HepG2 (cell line): ENCODE results near the gene MUC4. TPM values are rescaled to one million over a fixed set of nuclear protein-coding genes. Genes with fewer than 3 reads are reported as not detected.

Source experiments
- ATAC-seq: fragments of 200-7000 bp; cut with Tn5 transposase; 3 replicates; pipeline ENCODE4 v1.9.1; 2020; ENCODE audit warnings: mild to moderate bottlenecking, moderate library complexity
- BruUV-seq: library from RNA; stranded (reverse); fragments of 400-500 nt; replicated peaks from 2 replicates; lab custom pipeline; 2021; lab: Mats Ljungman, UMichigan
- CTCF ChIA-PET: fragments of 300-600 bp; formaldehyde crosslinking; extraction: SDS; loops from one replicate; lab custom pipeline; 2021; ENCODE audit warnings: low total read pairs, inconsistent platforms, low intra/inter-chr PET ratio; lab: Yijun Ruan, JAX
- POLR2A ChIA-PET: fragments of 350-600 bp; sonication (Branson Sonifier 250); formaldehyde crosslinking; loops from one replicate; lab custom pipeline; 2020; ENCODE audit warnings: antibody characterized with exemption, inconsistent platforms; lab: Yijun Ruan, JAX
- DNase-seq: peaks from one replicate; pipeline ENCODE4 v3.0.0-alpha.2; 2015; ENCODE audit warnings: low spot score
- FAIRE-seq: peaks from 3 replicates; lab custom pipeline; 2011; peaks lifted over from hg19 to GRCh38; lab: Jason Lieb, UNC
- H2AFZ ChIP-seq: one replicate; pipeline ENCODE4 v1.6.1; 2011; ENCODE audit warnings: low read length, inconsistent platforms
- H3K27ac ChIP-seq: fragments of 300-600 bp; 3 replicates; pipeline ENCODE4 v1.8.0; 2011; ENCODE audit warnings: mixed run types, mild to moderate bottlenecking, mixed read lengths, low read length, inconsistent platforms; ENCODE audit not compliant: insufficient read depth; ENCODE audit errors: extremely low read length
- H3K27me3 ChIP-seq, 2 experiments: fragments of 200-600 bp in 1 of 2; 2 replicates in 1 of 2; 3 replicates in 1 of 2; pipeline versions ENCODE4 v1.6.0 to v1.8.0; 2011; ENCODE audit warnings: low read length in 2 of 2, mild to moderate bottlenecking in 2 of 2, moderate library complexity in 2 of 2, inconsistent platforms in 1 of 2; ENCODE audit not compliant: insufficient read depth in 2 of 2, control insufficient read depth in 1 of 2
- H3K36me3 ChIP-seq, 2 experiments: fragments of 200-600 bp in 1 of 2; replicated peaks in 1 of 2; 2 replicates in 1 of 2; 3 replicates in 1 of 2; pipeline versions ENCODE4 v1.5.1 to v1.8.0; 2011; ENCODE audit warnings: low read length in 2 of 2, inconsistent platforms in 1 of 2; ENCODE audit not compliant: insufficient read depth in 2 of 2, control insufficient read depth in 1 of 2
- H3K4me1 ChIP-seq: 2 replicates; pipeline ENCODE4 v1.5.1; 2012; ENCODE audit warnings: low read length, inconsistent platforms; ENCODE audit not compliant: insufficient read depth
- H3K4me2 ChIP-seq: 2 replicates; pipeline ENCODE4 v1.6.0; 2011; ENCODE audit warnings: low read depth, low read length, inconsistent platforms
- H3K4me3 ChIP-seq, 3 experiments: fragments of 200-600 bp in 1 of 3; sonication (generic), shearing (Covaris generic) in 1 of 3; replicated peaks in 1 of 3; 2 replicates each; pipeline ENCODE4 v1.5.1; 2011 to 2016; ENCODE audit warnings: low read length in 3 of 3, inconsistent platforms in 2 of 3, low read depth in 2 of 3, mild to moderate bottlenecking in 2 of 3, control low read depth in 1 of 3, mixed read lengths in 1 of 3; ENCODE audit not compliant: insufficient read depth in 1 of 3
- H3K79me2 ChIP-seq: one replicate; pipeline ENCODE4 v1.6.1; 2011; ENCODE audit warnings: low read length, inconsistent platforms; ENCODE audit not compliant: insufficient read depth
- H3K9ac ChIP-seq: 2 replicates; pipeline ENCODE4 v1.6.0; 2011; ENCODE audit warnings: mild to moderate bottlenecking, low read depth, low read length, inconsistent platforms; ENCODE audit not compliant: insufficient read depth
- H3K9me3 ChIP-seq: 2 replicates; pipeline ENCODE4 v1.5.1; 2012; ENCODE audit warnings: mild to moderate bottlenecking, low read length
- H4K20me1 ChIP-seq: 2 replicates; pipeline ENCODE4 v1.6.0; 2011; ENCODE audit warnings: inconsistent platforms, mild to moderate bottlenecking, low read length, moderate library complexity; ENCODE audit not compliant: insufficient read depth
- ATF1 ChIP-seq: IDR thresholded peaks from 2 replicates; pipeline ENCODE4 v1.6.1; 2016; ENCODE audit warnings: mild to moderate bottlenecking, control low read depth
- ELF4 ChIP-seq: sonication (generic); formaldehyde crosslinking; IDR thresholded peaks from 2 replicates; pipeline ENCODE4 v1.5.0; 2020; ENCODE audit warnings: missing genetic modification reagents, mild to moderate bottlenecking, moderate library complexity, borderline replicate concordance
- FOXJ3 ChIP-seq: sonication (generic); formaldehyde crosslinking; IDR thresholded peaks from 2 replicates; pipeline ENCODE4 v1.4.0; 2020; ENCODE audit warnings: missing genetic modification reagents, mild to moderate bottlenecking, borderline replicate concordance
- RAD51 ChIP-seq: fragments of 450-650 bp; IDR thresholded peaks from 2 replicates; pipeline ENCODE4 v1.6.1; 2016; ENCODE audit warnings: borderline replicate concordance
- REXO4 ChIP-seq: sonication (generic); formaldehyde crosslinking; IDR thresholded peaks from 2 replicates; pipeline ENCODE4 v1.8.0; 2022; ENCODE audit warnings: missing genetic modification reagents, mild to moderate bottlenecking, borderline replicate concordance
- SP4 ChIP-seq: sonication (generic); formaldehyde crosslinking; IDR thresholded peaks from 2 replicates; pipeline ENCODE4 v1.8.1; 2023; ENCODE audit warnings: mild to moderate bottlenecking, missing genetic modification reagents
- THYN1 ChIP-seq: sonication (generic); formaldehyde crosslinking; IDR thresholded peaks from 2 replicates; pipeline ENCODE4 v1.8.1; 2023; ENCODE audit warnings: low read depth, mild to moderate bottlenecking, moderate library complexity, missing genetic modification reagents, borderline replicate concordance
- USF2 ChIP-seq, 2 experiments: sonication (generic) in 1 of 2; formaldehyde crosslinking in 1 of 2; IDR thresholded peaks; 2 replicates each; pipeline versions ENCODE4 v1.5.1 to v1.6.1; 2011 to 2020; ENCODE audit warnings: borderline replicate concordance in 1 of 2, low read depth in 1 of 2, low read length in 1 of 2, mild to moderate bottlenecking in 1 of 2, missing genetic modification reagents in 1 of 2, moderate library complexity in 1 of 2
- ZBTB37 ChIP-seq: sonication (generic); formaldehyde crosslinking; IDR thresholded peaks from 2 replicates; pipeline ENCODE4 v1.4.0; 2020; ENCODE audit warnings: mild to moderate bottlenecking, missing genetic modification reagents
- ZFY ChIP-seq: sonication (generic); formaldehyde crosslinking; IDR thresholded peaks from 2 replicates; pipeline ENCODE4 v1.4.0; 2020; ENCODE audit warnings: missing genetic modification reagents
- WGBS: methylation state at CpG from one replicate; pipeline ENCODE4 v1.1.6; 2017; ENCODE audit warnings: low lambda C conversion rate; 5-methylcytosine and 5-hydroxymethylcytosine counted together
- in situ Hi-C: cut with HindIII; loops from 2 replicates; pipeline ENCODE4 v1.10.0; 2017; ENCODE audit warnings: low pct_unique_long_range_greater_than_20kb; ENCODE audit not compliant: extremely low pct_ligation_motif_present
- intact Hi-C: fragments of 100-400 bp; cut with micrococcal nuclease; formaldehyde crosslinking; loops from one replicate; pipeline ENCODE4 v1.10.0; 2022; ENCODE audit not compliant: unreplicated experiment
- polyA plus RNA-seq, 8 experiments: library from polyadenylated mRNA; depleted of rRNA in 3 of 8; stranded (reverse) in 7 of 8; unstranded in 1 of 8; fragments of >200 nt; fragmentation: Illumina TruSeq in 4 of 8; extraction: Trizol in 4 of 8; gene quantifications; 2 replicates each; pipeline versions ENCODE4 v1.2.1 to v1.2.3, GENCODE V29; 2011 to 2016; ENCODE audit warnings: low read depth in 4 of 8, missing spikeins in 1 of 8, mixed read lengths in 1 of 8; ENCODE audit not compliant: insufficient read depth in 1 of 8
- total RNA-seq, 5 experiments: library from RNA; depleted of rRNA; stranded (reverse); fragments of >200 nt; fragmentation: Illumina TruSeq; extraction: Trizol; gene quantifications; 2 replicates each; pipeline ENCODE4 v1.2.3, GENCODE V29; 2016; ENCODE audit warnings: low read depth in 1 of 5
- TF ChIP-seq, protein P1 (sequence below): IDR thresholded peaks from 2 replicates; pipeline ENCODE4 v1.6.1; 2016; ENCODE audit warnings: low read depth, missing genetic modification reagents, missing compliant biosample characterization
- TF ChIP-seq, protein P2 (sequence below): sonication (generic); formaldehyde crosslinking; IDR thresholded peaks from 2 replicates; pipeline ENCODE4 v1.8.0; 2023; ENCODE audit warnings: mild to moderate bottlenecking, missing genetic modification reagents

The MUC4 gene
- total and polyA plus RNA-seq, 2 of the 13 experiments (the other 11 are each of a cell fraction or from before 2014, with no cell fraction given): not detected

DNA sequence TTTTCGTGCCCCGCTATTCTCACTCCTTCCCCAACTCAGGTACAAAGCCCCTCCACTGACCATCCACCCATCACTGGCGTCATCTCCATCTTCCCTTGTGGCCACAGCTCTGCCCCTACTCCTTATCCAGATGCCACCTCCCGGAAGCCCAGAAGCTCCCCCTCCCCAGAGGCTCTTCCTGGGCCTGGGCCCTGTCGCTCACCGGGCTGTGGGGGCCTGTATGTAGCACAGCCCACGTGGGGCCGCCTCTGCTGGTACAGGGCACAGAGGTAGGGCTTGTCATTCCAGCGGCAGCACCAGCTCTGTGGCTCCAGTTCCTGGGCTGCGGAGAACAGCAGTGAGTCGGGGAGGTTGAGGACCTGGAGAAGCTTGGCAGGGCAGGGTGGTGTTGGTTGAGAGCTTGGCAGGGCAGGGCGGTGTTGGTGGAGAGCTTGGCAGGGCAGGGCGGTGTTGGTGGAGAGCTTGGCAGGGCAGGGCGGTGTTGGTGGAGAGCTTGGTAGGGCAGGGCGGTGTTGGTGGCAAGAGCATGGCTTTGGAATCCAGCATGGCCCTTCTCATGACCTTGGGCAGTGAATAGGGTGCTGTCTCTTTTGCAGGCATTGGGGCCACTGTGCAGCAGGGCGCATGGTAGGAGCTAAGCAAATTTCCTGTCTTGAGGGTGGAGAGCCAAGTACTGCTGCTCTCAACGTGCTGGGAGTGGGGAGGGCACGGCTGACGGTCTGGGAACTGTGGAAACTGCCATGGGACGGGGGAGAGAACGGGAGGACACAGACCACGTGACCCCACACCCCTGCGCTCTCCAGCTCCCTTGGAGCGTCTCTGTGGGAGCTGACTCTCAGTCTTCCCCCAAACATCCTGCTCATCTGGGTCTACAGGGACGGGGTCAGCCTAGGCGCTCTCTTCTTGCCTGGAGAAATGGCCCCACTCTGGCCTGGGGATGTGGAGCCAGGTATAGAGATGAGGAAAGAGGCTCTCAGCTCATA is 47.6 kb downstream of the MUC4 start:
- DNase-seq (no peak), ATAC-seq (no peak)
- 26% methylated on average over 22 of the region's 26 CpGs for WGBS
- TF ChIP-seq, protein P1, sequence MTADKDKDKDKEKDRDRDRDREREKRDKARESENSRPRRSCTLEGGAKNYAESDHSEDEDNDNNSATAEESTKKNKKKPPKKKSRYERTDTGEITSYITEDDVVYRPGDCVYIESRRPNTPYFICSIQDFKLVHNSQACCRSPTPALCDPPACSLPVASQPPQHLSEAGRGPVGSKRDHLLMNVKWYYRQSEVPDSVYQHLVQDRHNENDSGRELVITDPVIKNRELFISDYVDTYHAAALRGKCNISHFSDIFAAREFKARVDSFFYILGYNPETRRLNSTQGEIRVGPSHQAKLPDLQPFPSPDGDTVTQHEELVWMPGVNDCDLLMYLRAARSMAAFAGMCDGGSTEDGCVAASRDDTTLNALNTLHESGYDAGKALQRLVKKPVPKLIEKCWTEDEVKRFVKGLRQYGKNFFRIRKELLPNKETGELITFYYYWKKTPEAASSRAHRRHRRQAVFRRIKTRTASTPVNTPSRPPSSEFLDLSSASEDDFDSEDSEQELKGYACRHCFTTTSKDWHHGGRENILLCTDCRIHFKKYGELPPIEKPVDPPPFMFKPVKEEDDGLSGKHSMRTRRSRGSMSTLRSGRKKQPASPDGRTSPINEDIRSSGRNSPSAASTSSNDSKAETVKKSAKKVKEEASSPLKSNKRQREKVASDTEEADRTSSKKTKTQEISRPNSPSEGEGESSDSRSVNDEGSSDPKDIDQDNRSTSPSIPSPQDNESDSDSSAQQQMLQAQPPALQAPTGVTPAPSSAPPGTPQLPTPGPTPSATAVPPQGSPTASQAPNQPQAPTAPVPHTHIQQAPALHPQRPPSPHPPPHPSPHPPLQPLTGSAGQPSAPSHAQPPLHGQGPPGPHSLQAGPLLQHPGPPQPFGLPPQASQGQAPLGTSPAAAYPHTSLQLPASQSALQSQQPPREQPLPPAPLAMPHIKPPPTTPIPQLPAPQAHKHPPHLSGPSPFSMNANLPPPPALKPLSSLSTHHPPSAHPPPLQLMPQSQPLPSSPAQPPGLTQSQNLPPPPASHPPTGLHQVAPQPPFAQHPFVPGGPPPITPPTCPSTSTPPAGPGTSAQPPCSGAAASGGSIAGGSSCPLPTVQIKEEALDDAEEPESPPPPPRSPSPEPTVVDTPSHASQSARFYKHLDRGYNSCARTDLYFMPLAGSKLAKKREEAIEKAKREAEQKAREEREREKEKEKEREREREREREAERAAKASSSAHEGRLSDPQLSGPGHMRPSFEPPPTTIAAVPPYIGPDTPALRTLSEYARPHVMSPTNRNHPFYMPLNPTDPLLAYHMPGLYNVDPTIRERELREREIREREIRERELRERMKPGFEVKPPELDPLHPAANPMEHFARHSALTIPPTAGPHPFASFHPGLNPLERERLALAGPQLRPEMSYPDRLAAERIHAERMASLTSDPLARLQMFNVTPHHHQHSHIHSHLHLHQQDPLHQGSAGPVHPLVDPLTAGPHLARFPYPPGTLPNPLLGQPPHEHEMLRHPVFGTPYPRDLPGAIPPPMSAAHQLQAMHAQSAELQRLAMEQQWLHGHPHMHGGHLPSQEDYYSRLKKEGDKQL (CRISPR knock-in tag): no peak
- TF ChIP-seq ZFY (CRISPR knock-in tag): no peak
- TF ChIP-seq ELF4 (CRISPR knock-in tag): no peak
- peak; percentile 20; the same call in 1 of the 2 replicates for TF ChIP-seq RAD51
- peak; percentile 56 for TF ChIP-seq USF2 (IDR thresholded peaks at IDR 0.05; ENCODE audit: low read depth, low read length)
- TF ChIP-seq USF2 (CRISPR knock-in tag; IDR thresholded peaks at IDR 0.05; ENCODE audit: borderline replicate concordance): no peak
- TF ChIP-seq FOXJ3 (CRISPR knock-in tag): no peak
- no peak for TF ChIP-seq SP4
- TF ChIP-seq THYN1 (CRISPR knock-in tag): no peak
- TF ChIP-seq, protein P2, sequence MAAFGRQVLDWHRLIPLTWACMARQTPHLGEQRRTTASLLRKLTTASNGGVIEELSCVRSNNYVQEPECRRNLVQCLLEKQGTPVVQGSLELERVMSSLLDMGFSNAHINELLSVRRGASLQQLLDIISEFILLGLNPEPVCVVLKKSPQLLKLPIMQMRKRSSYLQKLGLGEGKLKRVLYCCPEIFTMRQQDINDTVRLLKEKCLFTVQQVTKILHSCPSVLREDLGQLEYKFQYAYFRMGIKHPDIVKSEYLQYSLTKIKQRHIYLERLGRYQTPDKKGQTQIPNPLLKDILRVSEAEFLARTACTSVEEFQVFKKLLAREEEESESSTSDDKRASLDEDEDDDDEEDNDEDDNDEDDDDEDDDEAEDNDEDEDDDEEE (CRISPR knock-in tag): no peak
- TF ChIP-seq ATF1: no peak
- TF ChIP-seq ZBTB37 (CRISPR knock-in tag): no peak
- no peak for TF ChIP-seq REXO4 (CRISPR knock-in tag)

More for the DNA sequence above, 47.6 kb downstream of the MUC4 start:
- no peak overlapping the region for H3K4me3 ChIP-seq
- intact Hi-C loops: no loop called here
- H3K9ac ChIP-seq: no peak overlapping the region
- H3K36me3 ChIP-seq: no peaks in the 10 kb centered on the region
- ChIA-PET CTCF (no interaction called here), POLR2A (no interaction called here)
- no peaks in the 10 kb centered on the region for H3K79me2 ChIP-seq
- no TSS peak for BruUV-seq
- no peak overlapping the region for H2AFZ ChIP-seq
- no peak overlapping the region for H3K27ac ChIP-seq
- no peak for FAIRE-seq
- peaks cover 8 to 43% of the 10 kb centered on the region in 2 experiments; a peak in 4 of 5 replicates for H3K27me3 ChIP-seq
- no peak overlapping the region for H3K4me2 ChIP-seq
- H3K9me3 ChIP-seq: no peaks in the 10 kb centered on the region
- no peaks in the 10 kb centered on the region for H3K4me1 ChIP-seq
- in situ Hi-C loops: no loop called here
- H4K20me1 ChIP-seq: no peaks in the 10 kb centered on the region
